Measurements from ENCODE around the gene IQGAP3.

- TF ChIP-seq CTCF (IDR thresholded peaks at IDR 0.05) (no peak), POLR2AphosphoS5 (IDR thresholded peaks at IDR 0.05) (no peak), POLR2A (IDR thresholded peaks at IDR 0.05; ENCODE audit: low read depth) (no peak)
Observed at GRCh38 chr1:156581661-156582387, 9.5 kb upstream of the IQGAP3 start.

All from esophagus muscularis mucosa (tissue), 3 donors.